ENCODE measurements around the gene SLC38A10.

- TF ChIP-seq EZH2phosphoT487 (IDR thresholded peaks at IDR 0.05; ENCODE audit: borderline replicate concordance, low read length), result no peak
- TF ChIP-seq CTCF (IDR thresholded peaks at IDR 0.05; ENCODE audit: low read depth, low read length, poor library complexity, severe bottlenecking), result no peak
These were observed 27.6 kb downstream of the SLC38A10 start for GRCh38 chr17:81267390-81268067.
